Dermis microvascular lymphatic vessel endothelial cell (primary cell): Measurements from ENCODE around the gene FGGY. TPM values are rescaled to one million over a fixed set of nuclear protein-coding genes. Genes with fewer than 3 reads are reported as not detected.
"Not testable (repeated sequence)": the region's sequence is repeated elsewhere in the genome, so short reads cannot be mapped to it uniquely, and the experiment has no call there.

Experiments used
- DNase-seq, 2 donors: peaks; one replicate each; pipeline versions ENCODE4 v3.0.0 to v3.0.0-alpha.2; 2010; ENCODE audit warnings: low read depth in 2 of 2
- total RNA-seq: library from RNA; depleted of rRNA; stranded (reverse); fragments of >200 nt; gene quantifications from 2 replicates; pipeline ENCODE4 v1.2.1, GENCODE V29; 2014

The FGGY gene
- 8.5 and 11.1 TPM in 2 replicates for total RNA-seq

DNA sequence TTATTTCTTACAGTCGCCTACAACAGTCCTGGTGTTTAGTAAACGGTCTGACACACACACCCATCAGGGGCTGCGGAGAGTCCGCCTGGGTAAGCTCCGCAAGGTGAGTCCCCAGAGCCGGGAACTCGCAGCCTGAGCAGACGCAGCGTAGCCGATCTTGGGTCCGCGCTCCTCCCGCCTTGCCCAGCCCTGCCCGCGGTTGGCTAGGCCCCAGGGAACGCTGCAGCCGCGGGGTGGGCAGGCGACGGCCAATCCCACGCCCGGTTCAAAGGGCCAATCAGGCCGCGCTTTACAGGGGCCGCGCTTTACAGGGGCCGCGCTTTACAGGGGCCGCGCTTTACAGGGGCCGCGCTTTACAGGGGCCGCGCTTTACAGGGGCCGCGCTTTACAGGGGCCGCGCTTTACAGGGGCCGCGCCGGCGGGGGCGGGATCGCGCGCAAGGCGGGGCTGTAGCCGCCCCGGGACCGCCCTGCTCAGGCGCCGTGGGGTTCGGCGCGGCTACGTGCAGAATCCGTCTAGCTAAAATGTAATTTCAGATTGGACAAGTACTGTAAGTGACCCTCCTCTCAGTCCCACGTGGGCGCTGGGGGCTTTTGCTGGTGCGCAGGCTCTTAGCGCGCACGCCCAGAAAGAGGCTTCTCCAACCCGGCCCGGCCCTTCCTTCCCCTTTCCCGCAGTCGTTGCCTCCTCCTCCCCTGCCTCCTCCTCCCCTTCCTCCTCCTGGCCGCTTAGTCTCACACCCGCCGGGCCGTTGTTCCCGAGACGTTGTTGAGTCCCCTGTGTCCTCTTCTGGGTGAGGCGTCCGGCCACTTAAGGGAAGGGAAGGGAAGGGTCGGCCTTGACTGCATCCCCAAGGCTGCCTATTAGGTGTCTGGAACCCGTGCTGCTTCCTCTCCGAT lies at the start of gene FGGY:
Gene FGGY (plus strand): TSS at position 737 of the 899 bp plus-strand sequence. CDS start 24,456 bp downstream, outside the sequence.
- peak; percentile 94 to 99 for DNase-seq

DNA sequence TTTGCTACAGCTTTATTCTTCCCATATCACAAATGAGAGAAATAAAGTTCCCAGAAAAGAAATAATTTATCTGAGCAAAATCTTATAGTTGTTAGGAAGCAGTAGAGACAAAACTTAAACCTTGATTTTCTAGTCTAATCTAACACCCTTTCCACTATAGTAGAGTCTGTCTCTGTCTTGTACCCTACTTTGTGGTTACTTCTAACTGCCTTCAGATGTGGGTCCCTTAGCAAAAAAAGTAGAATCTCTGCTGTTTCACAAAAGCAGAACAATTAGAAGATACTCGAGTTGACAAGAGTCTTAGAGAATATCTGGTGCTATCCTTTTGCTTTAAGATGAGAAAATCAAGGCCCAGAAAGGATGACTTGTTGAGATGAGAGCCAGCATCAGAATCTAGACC lies 48.1 kb upstream of the FGGY start:
- DNase-seq: no peak

DNA sequence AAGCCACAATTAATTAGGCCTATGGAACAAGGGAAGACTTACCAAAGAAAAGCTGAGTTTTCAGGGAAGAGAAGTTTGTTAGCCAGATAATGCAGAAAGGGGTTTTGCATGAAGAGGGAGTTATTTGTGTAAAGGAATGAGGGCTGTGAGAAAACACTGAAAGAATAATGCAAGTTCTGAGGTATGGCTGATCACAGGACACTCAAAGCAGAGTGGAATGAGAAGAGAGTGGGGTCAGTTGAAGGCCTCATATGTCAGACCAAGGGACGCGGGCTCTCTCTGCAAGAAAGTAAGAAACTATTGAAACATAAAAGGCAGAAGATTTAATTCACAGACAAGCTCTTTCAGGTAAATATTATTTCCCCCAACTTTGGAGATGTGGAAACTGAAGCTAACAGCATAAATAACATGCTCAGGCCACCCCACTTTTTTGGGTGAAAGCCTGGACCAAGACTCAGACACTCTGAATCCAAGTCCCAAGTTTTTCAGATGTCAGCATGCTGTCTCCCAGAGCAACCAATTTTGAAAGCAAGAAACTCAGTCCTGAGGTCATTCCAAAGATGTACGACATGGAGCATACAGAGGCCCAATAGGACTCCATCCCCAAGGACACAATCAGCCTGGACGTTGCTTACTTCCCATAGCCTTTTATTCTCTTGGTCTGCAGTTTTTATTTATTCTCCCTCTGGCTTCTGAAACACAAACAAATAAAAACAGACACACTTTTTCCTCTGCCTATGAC lies 47.3 kb upstream of the FGGY start:
- DNase-seq: no peak

- not testable (repeated sequence) for DNase-seq
These were observed 45.8 kb upstream of the FGGY start for GRCh38 chr1:59251061-59251460.

DNA sequence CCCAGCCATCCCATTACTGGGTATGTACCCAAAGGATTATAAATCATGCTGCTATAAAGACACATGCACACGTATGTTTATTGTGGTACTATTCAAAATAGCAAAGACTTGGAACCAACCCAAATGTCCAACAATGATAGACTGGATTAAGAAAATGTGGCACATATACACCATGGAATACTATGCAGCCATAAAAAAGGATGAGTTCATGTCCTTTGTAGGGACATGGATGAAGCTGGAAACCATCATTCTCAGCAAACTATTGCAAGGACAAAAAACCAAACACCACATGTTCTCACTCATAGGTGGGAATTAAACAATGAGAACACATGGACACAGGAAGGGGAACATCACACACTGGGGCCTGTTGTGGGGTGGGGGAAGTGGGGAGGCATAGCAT lies 40.5 kb upstream of the FGGY start:
- DNase-seq: not testable (repeated sequence)

DNA sequence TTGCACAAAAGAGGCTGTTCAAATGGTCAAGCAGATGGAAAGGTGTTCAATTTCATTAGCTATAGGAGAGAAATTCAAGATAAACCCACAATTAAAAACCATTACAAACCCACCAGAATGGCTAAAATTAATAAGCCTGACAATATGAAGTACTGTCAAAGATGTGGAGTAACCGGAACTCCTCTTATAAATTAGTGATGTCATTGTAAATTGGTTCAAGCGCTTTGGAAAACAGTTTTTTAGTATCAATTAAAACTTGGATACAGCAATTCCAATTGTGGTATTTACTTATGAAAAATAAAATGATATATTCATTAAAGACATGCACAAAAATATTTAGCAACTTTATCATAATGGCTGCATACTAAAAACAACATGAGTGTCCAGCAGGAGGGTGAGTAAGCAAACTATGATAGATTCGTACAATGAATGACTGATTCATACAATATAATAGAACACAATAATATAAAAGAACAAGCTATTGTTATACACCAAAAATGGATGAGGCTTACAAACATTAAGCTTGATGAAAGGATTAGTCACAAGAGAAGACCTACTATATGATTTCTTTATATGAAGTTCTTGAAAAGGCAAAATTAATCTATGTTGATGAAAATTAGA lies 38.4 kb upstream of the FGGY start:
- peak in 1 of 2 donors; percentile 25 for DNase-seq

GRCh38 chr1:59261537-59261936 lies 35.4 kb upstream of the FGGY start:
- DNase-seq: no peak

- no peak for DNase-seq
These were observed 34.3 kb upstream of the FGGY start for GRCh38 chr1:59262631-59263030.

- DNase-seq: no peak
These were observed 33.8 kb upstream of the FGGY start for GRCh38 chr1:59263111-59263510.

DNA sequence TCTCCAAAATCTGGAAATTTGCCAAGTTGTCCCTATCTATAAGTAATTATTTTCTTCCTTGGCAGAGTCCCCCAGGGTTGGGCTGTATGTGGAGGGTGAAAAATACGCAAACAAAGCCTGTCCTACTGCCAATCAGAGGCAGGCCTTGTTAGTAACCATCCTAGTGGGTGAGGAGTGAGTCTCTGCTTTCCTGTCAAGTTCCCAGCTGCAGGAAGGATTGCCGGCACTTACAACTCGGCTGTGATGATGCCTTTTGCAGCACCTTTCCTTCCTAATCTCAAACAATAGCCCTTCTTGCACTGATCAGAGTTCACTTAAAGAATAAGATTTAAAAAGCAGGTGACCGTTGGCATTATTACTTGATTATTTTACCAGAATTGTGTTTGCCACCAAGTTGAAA lies 31.3 kb upstream of the FGGY start:
- DNase-seq: peak in 1 of 2 donors; percentile 5

DNA sequence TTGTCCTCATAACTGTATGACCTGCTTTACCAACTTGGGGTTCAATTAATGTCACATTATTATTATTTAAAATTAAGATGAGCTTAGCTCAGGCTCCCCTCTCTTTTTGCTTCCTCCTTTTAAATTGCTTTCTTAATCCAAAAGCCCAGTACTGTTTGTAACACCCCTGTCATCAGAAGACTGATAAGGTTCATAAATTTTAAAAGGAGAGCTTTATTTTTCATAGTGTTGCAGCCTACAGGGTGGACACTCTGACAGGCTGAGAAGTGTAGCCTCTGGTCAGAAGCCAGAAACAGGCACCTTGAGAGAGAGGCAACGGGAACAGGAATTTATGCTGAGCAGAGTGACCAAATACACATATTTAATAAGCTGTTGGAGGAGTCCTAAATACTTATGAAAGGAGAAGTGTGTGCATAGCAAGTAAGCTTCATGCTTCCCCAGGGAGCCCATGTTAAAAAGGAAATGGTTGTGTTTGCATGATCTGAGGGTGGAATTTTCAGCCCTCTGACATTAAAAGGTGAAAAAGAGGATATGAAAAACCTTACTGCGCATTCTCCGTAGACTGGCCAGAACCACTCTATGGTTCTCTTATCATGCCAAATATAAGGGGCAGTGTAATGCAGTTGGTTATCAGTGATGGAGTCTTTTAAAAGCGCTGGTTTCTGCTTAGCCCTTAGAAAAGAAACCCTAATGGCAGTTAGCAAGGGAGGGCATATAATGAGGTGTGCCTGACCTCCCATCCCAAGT lies 30.5 kb upstream of the FGGY start:
- DNase-seq: no peak

DNA sequence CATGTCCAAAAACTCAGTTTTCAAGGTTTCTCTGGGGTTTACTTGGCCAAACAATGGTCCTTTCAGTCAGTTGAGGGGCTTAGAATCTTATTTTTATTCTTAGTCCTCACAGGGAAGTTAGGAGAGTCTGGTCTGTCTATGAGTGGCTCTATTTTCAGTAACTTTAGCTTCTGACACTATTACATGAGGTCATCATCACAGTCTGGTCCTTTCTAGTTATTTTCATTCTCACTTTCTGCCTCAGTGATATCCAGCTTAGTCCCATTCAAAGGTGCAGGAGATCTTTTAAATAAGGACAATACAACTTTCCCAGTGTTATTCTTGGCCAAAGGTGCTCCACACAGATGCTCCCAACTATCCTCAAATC lies 30.0 kb upstream of the FGGY start:
- DNase-seq: no peak

- no peak for DNase-seq
These were observed 28.5 kb upstream of the FGGY start for GRCh38 chr1:59268406-59268805.

DNA sequence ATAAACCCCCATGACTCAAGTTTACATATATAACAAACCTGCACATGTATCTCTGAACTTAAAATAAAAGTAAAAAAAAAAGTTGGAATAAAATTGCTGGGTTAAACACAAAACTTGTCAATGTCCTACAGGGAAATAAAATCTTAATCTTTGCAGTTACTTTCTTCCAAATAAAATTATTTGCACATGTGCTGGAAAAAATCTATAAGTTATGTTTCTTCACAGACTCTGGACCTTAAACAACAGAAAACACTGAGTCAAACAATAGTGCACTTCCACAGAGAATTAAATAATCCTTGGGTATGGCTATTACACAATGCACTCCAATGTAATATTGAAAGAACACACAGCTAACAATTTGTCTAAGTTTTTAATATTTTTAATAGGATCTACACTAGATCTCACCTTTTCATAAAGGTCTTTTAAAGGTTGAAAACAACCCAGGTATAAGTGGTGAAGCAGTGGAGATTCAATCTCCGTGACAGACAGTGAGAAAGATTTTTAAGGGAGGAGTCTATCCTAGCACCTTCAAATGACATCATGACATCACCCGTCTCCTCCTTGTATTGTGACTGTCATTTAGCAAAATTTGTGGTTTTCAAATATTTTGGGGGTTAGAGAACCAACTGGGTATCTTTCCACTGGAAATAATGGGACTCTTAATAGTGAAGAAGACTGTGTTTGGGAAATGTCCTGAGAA lies 25.2 kb upstream of the FGGY start:
- no peak for DNase-seq

- DNase-seq: peak in 1 of 2 donors; percentile 78
These were observed 24.4 kb upstream of the FGGY start for GRCh38 chr1:59272507-59272906.

DNA sequence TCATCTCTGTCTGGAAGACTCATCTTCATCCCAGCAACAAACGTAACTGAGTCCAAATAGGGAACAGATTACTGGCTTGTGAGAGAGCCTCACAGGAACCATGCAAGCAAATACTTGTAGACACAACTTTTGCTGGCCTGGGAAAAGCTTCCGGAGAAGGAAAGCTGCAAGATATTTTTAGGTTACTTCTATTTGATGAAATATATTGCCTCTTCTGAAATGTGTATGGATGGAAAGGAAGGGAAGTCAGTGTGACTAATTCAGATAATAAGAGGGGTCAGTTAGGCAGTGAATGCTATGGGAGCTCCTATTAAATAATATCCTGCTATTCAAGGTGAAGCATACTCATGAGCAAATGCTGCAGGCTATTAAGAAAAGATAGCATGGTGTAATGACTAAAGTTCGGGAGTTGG lies 20.4 kb upstream of the FGGY start:
- DNase-seq: peak in 1 of 2 donors; percentile 85

DNA sequence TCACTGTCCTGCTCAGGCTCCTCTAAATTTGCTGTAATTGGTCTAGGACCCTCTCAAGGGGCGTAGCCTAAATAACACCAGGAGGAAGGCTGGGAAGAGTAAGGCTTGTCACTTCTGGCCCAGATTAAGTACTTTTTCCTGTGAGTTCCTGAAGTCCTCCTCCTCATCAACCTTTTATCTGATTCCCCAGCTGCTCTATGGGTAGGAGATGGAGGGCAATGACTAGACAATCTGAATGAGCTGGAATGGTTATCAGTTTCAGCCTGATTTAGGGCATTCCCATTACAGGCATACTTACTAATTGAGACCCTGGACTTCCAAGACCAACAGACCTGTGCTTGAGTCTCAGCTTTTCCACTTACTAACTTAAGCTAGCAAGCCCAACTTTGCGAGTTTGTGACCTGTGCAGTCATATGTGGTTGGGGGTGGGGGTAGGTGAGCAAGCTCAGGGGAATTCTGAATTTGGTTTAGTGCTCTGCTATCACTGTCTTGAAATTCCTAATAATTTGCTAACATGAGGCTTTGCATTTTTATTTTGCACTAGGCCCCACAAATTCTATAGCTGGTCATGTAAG lies 18.0 kb upstream of the FGGY start:
- DNase-seq: no peak

DNA sequence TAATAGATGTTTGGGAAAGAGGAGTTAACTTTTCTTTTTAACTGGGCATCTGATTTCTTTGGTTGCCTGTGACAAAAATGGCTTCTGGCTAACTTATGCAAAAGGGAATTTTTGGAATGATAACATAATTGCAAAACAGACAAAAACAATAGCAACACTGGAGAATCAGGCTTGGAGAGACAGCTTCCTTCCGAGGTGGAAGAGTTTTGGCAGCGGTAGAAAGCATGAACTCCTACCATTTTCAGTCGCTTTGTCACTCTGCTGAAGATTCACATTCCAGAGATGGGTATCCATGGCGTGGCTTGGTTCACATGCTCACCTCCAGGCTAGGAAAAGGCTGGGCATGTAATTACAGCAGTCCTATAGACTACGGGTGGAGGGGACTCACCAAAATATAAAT lies 17.2 kb upstream of the FGGY start:
- peak; percentile 21 to 26 for DNase-seq

DNA sequence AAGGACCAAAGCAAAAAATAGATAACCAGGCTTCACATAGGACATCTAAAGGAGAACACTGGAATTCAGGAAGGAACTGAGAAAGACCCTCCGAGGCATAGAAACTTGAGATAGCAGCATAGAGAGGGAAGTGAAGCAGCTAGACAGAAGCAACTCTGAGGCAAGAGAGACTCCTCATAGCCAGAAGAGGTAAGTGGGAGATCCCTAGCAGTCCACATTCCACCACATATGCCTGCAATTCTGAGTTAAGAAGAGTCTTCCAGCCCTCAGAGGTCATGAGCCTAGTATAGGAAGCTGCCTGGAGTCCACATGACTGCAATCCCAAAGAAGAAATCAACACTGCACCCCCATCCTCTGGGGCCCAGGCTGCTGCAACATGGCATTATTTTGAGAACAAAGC lies 13.9 kb upstream of the FGGY start:
- no peak for DNase-seq

DNA sequence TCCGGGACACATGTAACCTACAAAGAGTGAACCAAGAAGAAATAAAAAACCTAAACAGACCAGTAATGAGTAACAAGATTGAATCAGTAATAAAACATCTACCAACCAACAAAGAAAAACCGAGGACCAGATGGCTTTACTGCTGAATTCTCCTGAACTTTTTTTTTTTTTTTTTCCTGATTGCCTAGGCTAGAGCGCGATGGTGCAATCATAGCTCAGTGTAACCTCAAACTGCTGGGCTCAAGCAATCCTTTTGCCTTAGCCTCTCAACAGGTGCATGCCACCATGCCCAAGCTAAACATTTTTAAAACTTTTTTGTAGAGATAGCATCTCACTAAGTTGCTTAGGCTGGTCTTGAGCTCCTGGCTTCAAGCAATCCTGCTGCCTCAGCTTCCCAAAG lies 11.2 kb upstream of the FGGY start:
- no peak for DNase-seq

GRCh38 chr1:59288046-59288445 lies 8.8 kb upstream of the FGGY start:
- DNase-seq: no peak
